SJCRH30 (cell line): ENCODE data around the gene CUZD1. TPM values are rescaled to one million over a fixed set of nuclear protein-coding genes. Genes with fewer than 3 reads are reported as not detected.
A peak's percentile ranks its signal among the peaks of the same experiment; 100 is the strongest.
"Not testable (repeated sequence)": the region's sequence is repeated elsewhere in the genome, so short reads cannot be mapped to it uniquely, and the experiment has no call there.

Source experiments
- DNase-seq, 2 experiments: peaks; one replicate each; pipeline ENCODE4 v3.0.0-alpha.2; 2015 to 2020
- H3K27ac ChIP-seq: fragments of 250-450 bp; sonication (Bioruptor Pico); 2 replicates; pipeline ENCODE4 v1.5.1; 2020; ENCODE audit warnings: mild to moderate bottlenecking, moderate library complexity
- H3K27me3 ChIP-seq: fragments of 250-450 bp; sonication (Bioruptor Pico); 2 replicates; pipeline ENCODE4 v1.5.1; 2020; ENCODE audit warnings: mild to moderate bottlenecking, moderate library complexity
- H3K36me3 ChIP-seq: fragments of 250-450 bp; sonication (Bioruptor Pico); 2 replicates; pipeline ENCODE4 v1.5.1; 2020; ENCODE audit warnings: mild to moderate bottlenecking, moderate library complexity
- H3K4me1 ChIP-seq: fragments of 250-450 bp; sonication (Bioruptor Pico); 2 replicates; pipeline ENCODE4 v1.5.1; 2020; ENCODE audit warnings: mild to moderate bottlenecking, moderate library complexity
- H3K4me3 ChIP-seq: fragments of 250-450 bp; sonication (Bioruptor Pico); 2 replicates; pipeline ENCODE4 v1.5.1; 2020; ENCODE audit warnings: mild to moderate bottlenecking, moderate library complexity
- H3K9me3 ChIP-seq: fragments of 250-450 bp; sonication (Bioruptor Pico); replicated peaks from 2 replicates; pipeline ENCODE4 v1.5.1; 2020; ENCODE audit warnings: mild to moderate bottlenecking, moderate library complexity
- total RNA-seq: library from RNA; depleted of rRNA; stranded (reverse); fragments of >200 nt; shearing (Covaris generic); gene quantifications from 2 replicates; pipeline ENCODE4 v1.2.3, GENCODE V29; 2014; rRNA removed

Gene CUZD1, protein sequence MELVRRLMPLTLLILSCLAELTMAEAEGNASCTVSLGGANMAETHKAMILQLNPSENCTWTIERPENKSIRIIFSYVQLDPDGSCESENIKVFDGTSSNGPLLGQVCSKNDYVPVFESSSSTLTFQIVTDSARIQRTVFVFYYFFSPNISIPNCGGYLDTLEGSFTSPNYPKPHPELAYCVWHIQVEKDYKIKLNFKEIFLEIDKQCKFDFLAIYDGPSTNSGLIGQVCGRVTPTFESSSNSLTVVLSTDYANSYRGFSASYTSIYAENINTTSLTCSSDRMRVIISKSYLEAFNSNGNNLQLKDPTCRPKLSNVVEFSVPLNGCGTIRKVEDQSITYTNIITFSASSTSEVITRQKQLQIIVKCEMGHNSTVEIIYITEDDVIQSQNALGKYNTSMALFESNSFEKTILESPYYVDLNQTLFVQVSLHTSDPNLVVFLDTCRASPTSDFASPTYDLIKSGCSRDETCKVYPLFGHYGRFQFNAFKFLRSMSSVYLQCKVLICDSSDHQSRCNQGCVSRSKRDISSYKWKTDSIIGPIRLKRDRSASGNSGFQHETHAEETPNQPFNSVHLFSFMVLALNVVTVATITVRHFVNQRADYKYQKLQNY
- total RNA-seq = 1.9 and 3.3 TPM in 2 replicates

DNA sequence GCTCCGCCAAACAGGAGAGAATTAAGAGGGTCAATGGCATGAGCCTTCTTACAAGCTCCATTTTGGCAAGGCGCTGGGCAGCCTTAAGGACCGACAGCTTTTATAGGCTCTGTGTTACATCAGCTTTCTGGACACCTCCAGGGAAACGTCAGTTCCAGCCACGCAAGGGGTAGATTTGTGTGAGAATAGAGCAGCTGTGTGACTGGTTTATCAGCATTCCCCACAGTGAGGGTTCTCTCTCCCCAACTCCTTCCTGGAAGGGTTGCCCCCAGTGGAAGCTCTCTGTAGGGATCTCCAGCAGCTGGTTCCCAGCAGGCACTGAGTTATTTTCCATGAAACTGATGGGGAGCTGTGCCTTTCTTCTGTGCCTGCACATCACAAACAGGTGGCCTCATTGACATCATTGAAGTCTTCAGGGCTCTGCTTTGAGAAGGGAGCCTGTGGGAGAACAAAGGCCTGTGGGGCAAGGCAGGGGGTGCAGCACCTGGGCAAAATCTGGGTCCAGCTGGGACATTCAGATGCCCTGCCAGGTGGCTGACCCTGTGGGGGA lies at the start of gene CUZD1:
TSS of gene CUZD1 (minus strand) at position 75 of the 550 bp plus-strand sequence. CDS start at position 61, 14 bp downstream.
- H3K4me3 ChIP-seq = no peak within 1 kb of the TSS
- H3K9me3 ChIP-seq = peaks cover 6% of the 10 kb centered on the region
- H3K27ac ChIP-seq = no peak within 1 kb of the TSS
- H3K4me1 ChIP-seq = peaks cover 31% of the 10 kb centered on the region
- H3K36me3 ChIP-seq = peaks cover 32% of the 10 kb centered on the region
- DNase-seq = peak in 1 of 2 experiments; percentile 39
- H3K27me3 ChIP-seq = no peaks in the 10 kb centered on the region

DNA sequence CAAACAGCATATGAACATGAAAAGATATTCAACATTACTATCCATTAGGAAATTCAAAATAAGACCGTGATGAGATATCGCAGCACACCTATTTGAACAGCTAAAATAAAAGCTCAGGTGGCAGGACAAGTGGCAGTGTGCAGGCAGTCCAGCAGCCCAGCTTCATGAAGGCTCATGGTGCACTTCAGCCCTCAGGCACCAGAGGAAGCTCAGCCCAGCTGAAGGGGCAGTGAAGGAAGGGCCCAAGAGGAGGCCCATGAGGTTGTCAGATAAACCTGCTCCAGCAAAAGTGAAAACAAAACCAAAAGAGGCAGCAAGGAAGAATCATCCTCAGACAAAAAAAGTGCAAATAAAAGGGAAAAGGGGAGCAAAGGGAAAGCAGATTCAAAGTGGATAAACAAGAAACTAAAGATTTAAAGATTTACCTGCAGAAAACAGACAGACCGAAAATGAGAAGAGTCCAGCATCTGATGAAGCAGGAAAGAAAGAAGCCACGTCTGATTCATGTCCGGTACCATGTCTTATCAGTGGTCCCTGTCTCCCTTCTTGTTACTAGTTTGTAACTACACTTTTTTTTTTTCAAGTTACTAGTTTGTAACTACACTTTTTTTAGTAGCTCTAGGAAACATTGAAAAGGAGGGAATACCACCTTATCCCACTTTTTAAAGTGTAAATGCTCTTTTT lies 48.7 kb upstream of the CUZD1 start:
- H3K4me3 ChIP-seq = no peak overlapping the region
- no peaks in the 10 kb centered on the region for H3K36me3 ChIP-seq
- no peaks in the 10 kb centered on the region for H3K9me3 ChIP-seq
- H3K4me1 ChIP-seq = no peaks in the 10 kb centered on the region
- no peak for DNase-seq
- H3K27me3 ChIP-seq = no peaks in the 10 kb centered on the region
- no peak overlapping the region for H3K27ac ChIP-seq

DNA sequence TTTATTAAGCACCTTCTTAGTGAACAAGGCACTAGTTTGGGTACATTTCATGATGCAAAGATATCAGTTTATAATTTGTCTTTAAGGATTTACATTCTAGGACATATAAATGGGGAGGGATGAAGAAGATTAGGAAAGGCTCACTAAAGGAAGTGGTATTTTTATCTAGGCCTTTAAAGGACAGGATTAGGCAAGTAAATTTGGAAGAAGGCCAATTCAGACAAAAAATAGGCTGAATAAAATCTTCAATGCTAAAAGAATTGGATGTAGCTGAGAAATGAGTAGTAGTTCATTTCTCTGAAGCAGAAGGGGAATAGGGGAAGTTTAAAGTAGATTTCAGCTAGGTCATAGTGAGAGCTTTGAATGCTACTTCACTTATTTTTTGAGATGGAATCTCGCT lies 38.5 kb upstream of the CUZD1 start:
- Histone ChIP-seq H3K4me1 (no peaks in the 10 kb centered on the region), H3K27me3 (no peaks in the 10 kb centered on the region), H3K9me3 (no peaks in the 10 kb centered on the region), H3K4me3 (no peak overlapping the region), H3K27ac (no peak overlapping the region), H3K36me3 (no peaks in the 10 kb centered on the region)
- DNase-seq = no peak

DNA sequence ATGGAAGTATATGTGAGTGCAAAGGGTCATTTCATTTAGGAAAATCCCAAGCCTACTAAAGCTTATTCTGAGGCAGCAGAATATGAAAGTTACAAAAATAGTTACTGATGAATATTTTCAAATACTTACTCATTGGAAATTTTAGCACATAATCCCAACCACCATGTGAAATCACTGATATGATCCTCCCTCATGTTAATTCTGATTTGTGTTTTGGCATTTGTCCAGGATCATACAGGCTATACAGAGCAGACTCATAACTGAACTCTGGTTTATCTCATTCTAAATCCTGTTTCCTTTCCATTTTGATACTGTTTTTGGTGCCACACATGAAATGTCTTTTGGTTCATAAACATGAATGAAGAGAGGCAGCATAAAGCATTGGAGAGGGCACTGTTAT lies 37.1 kb upstream of the CUZD1 start:
- Histone ChIP-seq H3K27ac (no peak overlapping the region), H3K36me3 (no peaks in the 10 kb centered on the region), H3K27me3 (no peaks in the 10 kb centered on the region), H3K4me1 (peaks cover 3% of the 10 kb centered on the region; the same call in 1 of the 2 replicates), H3K9me3 (no peaks in the 10 kb centered on the region), H3K4me3 (no peak overlapping the region)
- DNase-seq = no peak

DNA sequence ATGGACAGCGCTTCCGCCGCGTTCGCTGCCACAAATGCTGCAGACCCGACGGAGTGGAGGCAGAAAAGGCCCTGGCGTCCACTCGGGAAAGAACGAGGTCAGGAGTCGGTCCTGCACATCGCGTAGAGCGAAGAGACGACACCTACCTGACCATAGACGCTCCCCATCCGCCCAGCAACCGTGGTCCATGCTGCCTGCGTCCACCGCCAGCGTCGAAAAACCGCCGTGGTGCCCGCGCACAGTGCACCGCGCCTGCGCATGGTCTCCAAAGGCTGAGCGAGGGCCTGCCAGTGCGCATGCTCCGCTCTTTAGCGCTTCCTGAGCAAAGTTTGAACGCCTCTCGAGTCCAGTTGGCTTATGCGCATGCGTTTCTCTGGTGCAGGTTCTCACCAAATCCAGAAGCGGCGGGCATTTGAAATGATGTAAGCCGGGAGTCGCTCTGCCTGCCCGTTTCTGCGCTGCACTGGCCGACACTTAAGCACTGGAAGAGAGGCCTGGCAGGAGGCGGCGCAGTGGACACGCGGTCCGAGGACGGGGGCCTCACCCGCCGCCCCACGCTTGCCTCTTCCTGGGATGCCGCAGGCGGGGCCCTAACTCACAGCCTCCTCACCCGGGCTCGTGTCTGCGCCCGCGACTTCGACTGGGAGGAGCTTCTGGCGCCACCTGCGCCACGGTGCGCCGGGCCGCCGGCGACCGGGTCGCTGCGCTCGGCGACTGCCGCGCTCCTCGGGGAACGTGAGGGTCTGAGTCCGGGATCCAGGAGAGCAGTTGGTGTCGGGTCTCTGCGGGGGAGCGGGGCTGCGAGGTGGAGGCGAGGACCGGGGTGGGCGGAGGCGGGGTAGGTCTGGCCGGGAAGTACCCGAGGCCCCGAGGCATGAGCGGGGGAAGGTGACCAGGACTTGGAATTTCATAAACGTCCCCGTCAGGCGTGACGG lies 33.9 kb upstream of the CUZD1 start, which contains the start of gene FAM24B:
TSS of gene FAM24B (minus strand) at position 243 of the 935 bp plus-strand sequence. CDS start 29,066 bp downstream, outside the sequence.
- H3K27me3 ChIP-seq = no peaks in the 10 kb centered on the region
- H3K36me3 ChIP-seq = peaks cover 21% of the 10 kb centered on the region
- no peaks in the 10 kb centered on the region for H3K9me3 ChIP-seq
- peak; percentile 97 to 99 for DNase-seq
- peak within 1 kb of the TSS; percentile 79 for H3K27ac ChIP-seq
- H3K4me3 ChIP-seq = peak within 1 kb of the TSS; percentile 71
- peaks cover 6% of the 10 kb centered on the region; the same call in 1 of the 2 replicates for H3K4me1 ChIP-seq

DNA sequence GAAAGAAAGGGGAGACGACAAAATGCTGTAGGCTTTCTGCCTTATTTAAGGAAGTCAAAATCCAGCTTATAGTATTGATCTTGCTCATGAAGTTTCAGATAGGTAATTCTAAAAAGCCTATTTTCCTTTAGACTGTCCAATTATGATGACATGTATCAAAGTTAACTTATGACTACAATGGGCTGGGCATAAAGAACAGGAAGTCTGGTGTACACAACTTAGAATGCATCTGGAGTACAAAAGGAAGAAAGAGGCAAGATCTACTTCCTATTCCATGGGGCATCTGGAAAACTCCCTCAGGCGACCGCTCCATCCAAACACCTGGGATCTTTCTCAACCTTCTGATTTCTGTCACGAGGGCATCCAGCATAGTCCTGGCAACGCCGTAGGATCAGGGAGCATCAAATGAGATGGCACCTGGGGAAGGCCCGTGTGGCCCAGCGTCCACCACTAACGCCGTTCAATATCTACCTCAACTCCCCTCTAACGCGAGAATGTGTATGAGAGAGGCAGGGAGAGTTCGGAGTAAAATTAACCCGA lies 33.2 kb upstream of the CUZD1 start:
- Histone ChIP-seq H3K36me3 (peaks cover 29% of the 10 kb centered on the region), H3K9me3 (no peaks in the 10 kb centered on the region), H3K4me1 (peaks cover 6% of the 10 kb centered on the region; the same call in 1 of the 2 replicates), H3K27me3 (no peaks in the 10 kb centered on the region), H3K27ac (peak overlapping the region; percentile 79), H3K4me3 (peak overlapping the region; percentile 71)
- DNase-seq = no peak

DNA sequence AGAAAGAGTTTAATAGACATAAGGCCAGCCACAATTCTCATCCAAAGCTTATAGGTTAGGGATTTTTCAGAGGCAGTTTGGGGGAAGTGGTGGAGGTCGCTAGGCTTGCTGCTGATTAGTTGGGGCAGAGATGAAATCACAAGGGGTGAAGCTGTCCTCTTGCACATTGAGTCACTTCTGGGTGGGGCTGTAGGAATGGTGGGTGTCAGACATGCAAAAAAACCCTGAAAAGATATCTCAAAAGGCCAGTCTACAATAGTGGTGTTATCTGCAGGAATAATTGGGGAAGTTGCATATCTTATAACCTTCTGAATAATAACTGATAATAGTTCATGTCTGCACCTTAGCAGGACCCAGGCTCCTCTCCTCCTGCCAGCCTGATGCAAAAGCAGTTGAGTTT lies 31.6 kb upstream of the CUZD1 start:
- Histone ChIP-seq H3K4me3 (no peak overlapping the region), H3K27ac (no peak overlapping the region), H3K4me1 (peaks cover 6% of the 10 kb centered on the region; the same call in 1 of the 2 replicates), H3K9me3 (peaks cover under 1% of the 10 kb centered on the region; the same call in 1 of the 2 replicates), H3K27me3 (no peaks in the 10 kb centered on the region), H3K36me3 (peaks cover 35% of the 10 kb centered on the region)
- DNase-seq = no peak

DNA sequence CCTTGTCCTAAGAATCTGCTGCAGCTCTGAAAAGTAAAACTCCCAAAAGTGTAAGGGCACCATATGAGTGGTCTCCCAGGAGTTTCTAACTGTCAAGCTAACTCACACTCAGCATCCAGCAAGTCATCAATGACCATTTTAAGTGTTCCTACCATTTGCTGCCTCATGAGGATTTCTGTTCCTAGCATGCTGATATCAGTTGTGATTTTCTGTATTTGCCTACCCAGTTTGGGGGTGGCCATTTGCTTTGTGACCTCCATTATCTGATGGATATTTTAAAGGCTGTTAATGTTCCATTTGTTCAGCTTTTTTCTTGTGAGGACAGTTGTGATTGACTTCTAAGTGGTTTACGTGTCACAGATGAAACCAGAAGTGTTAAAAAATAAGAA lies 30.8 kb upstream of the CUZD1 start:
- Histone ChIP-seq H3K36me3 (peaks cover 35% of the 10 kb centered on the region), H3K9me3 (peaks cover 6% of the 10 kb centered on the region; the same call in 1 of the 2 replicates)
- no peak for DNase-seq

DNA sequence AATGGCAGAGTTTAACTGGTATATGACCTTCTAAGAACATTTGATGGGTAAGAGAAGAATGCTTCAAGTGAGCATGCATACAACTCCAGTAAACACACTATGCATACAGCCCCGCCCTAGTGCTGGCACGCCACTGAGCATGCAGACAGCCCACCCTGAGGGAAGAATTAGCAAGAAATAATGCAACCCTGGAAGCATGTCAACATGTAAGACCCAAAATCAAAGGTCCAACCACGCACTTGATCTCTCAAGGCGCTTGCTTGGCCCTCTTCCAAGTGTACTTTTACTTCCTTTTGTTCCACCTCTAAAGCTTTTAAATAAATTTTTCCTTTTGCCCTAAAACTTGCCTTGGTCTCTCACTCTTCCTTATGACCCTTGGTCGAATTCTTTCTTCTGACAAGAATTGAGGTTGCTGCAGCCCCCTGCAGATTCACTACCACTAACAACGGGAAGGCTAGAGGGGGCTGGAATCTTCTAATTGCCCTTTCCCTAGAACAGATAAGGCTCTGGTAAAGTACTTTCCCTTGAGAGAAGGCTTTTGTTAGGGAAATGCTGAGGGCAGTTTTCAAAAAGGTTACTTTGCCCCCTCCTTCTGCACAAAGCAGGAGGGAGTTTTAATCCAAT lies 30.3 kb upstream of the CUZD1 start:
- Histone ChIP-seq H3K9me3 (peaks cover 6% of the 10 kb centered on the region; the same call in 1 of the 2 replicates), H3K36me3 (peaks cover 35% of the 10 kb centered on the region), H3K4me1 (peaks cover 6% of the 10 kb centered on the region; the same call in 1 of the 2 replicates), H3K27ac (no peak overlapping the region), H3K4me3 (no peak overlapping the region), H3K27me3 (no peaks in the 10 kb centered on the region)
- DNase-seq = no peak

More for the DNA sequence above, 30.8 kb upstream of the CUZD1 start:
- no peak overlapping the region for H3K27ac ChIP-seq
- H3K4me3 ChIP-seq = no peak overlapping the region
- no peaks in the 10 kb centered on the region for H3K27me3 ChIP-seq
- peaks cover 6% of the 10 kb centered on the region; the same call in 1 of the 2 replicates for H3K4me1 ChIP-seq

DNA sequence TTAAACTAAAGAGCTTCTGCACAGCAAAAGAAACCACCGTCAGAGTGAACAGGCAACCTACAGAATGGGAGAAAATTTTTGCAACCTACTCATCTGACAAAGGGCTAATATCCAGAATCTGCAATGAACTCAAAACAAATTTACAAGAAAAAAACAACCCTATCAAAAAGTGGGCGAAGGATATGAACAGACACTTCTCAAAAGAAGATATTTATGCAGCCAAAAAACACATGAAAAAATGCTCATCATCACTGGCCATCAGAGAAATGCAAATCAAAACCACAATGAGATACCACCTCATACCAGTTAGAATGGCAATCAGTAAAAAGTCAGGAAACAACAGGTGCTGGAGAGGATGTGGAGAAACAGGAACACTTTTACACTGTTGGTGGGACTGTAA lies 26.3 kb upstream of the CUZD1 start:
- DNase-seq, H3K4me3 ChIP-seq, H3K4me1 ChIP-seq, H3K27me3 ChIP-seq, H3K9me3 ChIP-seq, H3K27ac ChIP-seq: not testable (repeated sequence)
- peaks cover 31% of the 10 kb centered on the region for H3K36me3 ChIP-seq

DNA sequence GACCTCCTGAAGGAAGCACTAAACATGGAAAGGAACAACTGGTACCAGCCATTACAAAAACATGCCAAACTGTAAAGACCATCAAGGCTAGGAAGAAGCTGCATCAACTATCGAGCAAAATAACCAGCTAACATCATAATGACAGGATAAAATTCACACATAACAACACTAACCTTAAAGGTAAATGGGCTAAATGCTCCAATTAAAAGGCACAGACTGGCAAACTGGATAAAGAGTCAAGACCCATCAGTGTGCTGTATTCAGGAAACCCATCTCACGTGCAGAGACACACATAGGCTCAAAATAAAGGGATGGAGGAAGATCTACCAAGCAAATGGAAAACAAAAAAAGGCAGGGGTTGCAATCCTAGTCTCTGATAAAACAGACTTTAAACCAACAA lies 23.1 kb upstream of the CUZD1 start:
- H3K9me3 ChIP-seq = peaks cover 13% of the 10 kb centered on the region; the same call in 1 of the 2 replicates
- not testable (repeated sequence) for H3K4me3 ChIP-seq, H3K27me3 ChIP-seq, DNase-seq, H3K36me3 ChIP-seq, H3K27ac ChIP-seq
- peaks cover 13% of the 10 kb centered on the region for H3K4me1 ChIP-seq

DNA sequence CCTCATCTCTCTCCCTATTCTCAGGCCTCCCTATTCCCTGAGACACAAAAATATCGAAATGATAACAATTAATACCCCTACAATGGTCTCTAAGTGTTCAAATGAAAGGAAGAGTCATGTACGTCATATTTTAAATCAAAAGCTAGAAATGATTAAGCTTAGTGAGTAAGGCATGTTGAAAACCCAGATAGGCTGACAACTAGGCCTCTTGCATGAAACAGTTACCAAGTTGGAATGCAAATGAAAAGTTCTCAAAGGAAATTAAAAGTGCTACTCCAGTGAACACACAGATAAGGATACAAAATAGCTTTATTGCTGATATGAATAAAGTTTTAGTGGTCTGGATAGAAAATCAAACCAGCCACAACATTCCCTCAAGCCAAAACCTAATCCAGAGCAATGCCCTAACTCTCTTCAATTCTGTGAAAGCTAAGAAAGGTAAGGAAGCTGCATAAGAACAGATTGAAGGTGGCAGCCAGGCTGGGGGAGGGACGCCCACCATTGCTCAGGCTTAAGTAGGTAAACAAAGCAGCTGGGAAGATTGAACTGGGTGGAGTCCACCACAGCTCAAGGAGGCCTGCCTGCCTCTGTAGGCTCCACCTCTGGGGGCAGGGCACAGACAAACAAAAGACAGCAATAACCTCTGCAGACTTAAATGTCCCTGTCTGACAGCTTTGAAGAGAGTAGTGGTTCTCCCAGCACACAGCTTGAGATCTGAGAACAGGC lies 21.3 kb upstream of the CUZD1 start:
- not testable (repeated sequence) for H3K27ac ChIP-seq, H3K27me3 ChIP-seq, H3K4me3 ChIP-seq, H3K36me3 ChIP-seq, H3K9me3 ChIP-seq, DNase-seq
- H3K4me1 ChIP-seq = peaks cover 25% of the 10 kb centered on the region
